HEK293T (cell line): ENCODE measurements around the gene SRCIN1.

ENCODE experiments used
- ARNT ChIP-seq: fragments of 450-650 bp; IDR thresholded peaks from 2 replicates; pipeline ENCODE4 v1.6.1; 2017; ENCODE audit warnings: mild to moderate bottlenecking
- BHLHE40 ChIP-seq: fragments of 450-650 bp; IDR thresholded peaks from 2 replicates; pipeline ENCODE4 v1.6.1; 2016; ENCODE audit warnings: mild to moderate bottlenecking, moderate library complexity, borderline replicate concordance
- FOXA1 ChIP-seq: fragments of 450-650 bp; IDR thresholded peaks from 2 replicates; pipeline ENCODE4 v1.6.1; 2016; ENCODE audit warnings: mild to moderate bottlenecking
- FOXK2 ChIP-seq: fragments of 450-650 bp; IDR thresholded peaks from 2 replicates; pipeline ENCODE4 v1.6.1; 2016; ENCODE audit warnings: mild to moderate bottlenecking
- FOXM1 ChIP-seq: fragments of 450-650 bp; IDR thresholded peaks from 2 replicates; pipeline ENCODE4 v1.6.1; 2017; ENCODE audit warnings: mild to moderate bottlenecking, borderline replicate concordance
- LEF1 ChIP-seq: fragments of 450-650 bp; IDR thresholded peaks from 2 replicates; pipeline ENCODE4 v1.6.1; 2017; ENCODE audit warnings: mild to moderate bottlenecking, borderline replicate concordance
- PKNOX1 ChIP-seq: fragments of 450-650 bp; IDR thresholded peaks from 2 replicates; pipeline ENCODE4 v1.6.1; 2016
- SP1 ChIP-seq: fragments of 450-650 bp; IDR thresholded peaks from 2 replicates; pipeline ENCODE4 v1.6.1; 2017
- SUZ12 ChIP-seq: fragments of 450-650 bp; IDR thresholded peaks from 2 replicates; pipeline ENCODE4 v1.6.1; 2016; ENCODE audit warnings: mild to moderate bottlenecking
- TARDBP ChIP-seq: fragments of 450-650 bp; IDR thresholded peaks from 2 replicates; pipeline ENCODE4 v1.6.1; 2016

GRCh38 chr17:38560503-38561318, 45.0 kb downstream of the SRCIN1 start:
- no peak for TF ChIP-seq SUZ12
- TF ChIP-seq FOXM1 = no peak
- TF ChIP-seq FOXA1 = no peak
- no peak for TF ChIP-seq ARNT
- TF ChIP-seq TARDBP = no peak
- no peak for TF ChIP-seq PKNOX1
- TF ChIP-seq BHLHE40 = no peak
- no peak for TF ChIP-seq SP1
- no peak for TF ChIP-seq LEF1
- no peak for TF ChIP-seq FOXK2
